ENCODE results near the gene PCDHGB3. TPM values are rescaled to one million over a fixed set of nuclear protein-coding genes. Genes with fewer than 3 reads are reported as not detected.
"Not testable (repeated sequence)": the region's sequence is repeated elsewhere in the genome, so short reads cannot be mapped to it uniquely, and the experiment has no call there.

The PCDHGB3 gene
- 1 to 10 TPM; 1.7 to 2.3 (median 2.0) TPM for polyA plus RNA-seq (ENCODE audit: insufficient read length in 4 of 4)

DNA sequence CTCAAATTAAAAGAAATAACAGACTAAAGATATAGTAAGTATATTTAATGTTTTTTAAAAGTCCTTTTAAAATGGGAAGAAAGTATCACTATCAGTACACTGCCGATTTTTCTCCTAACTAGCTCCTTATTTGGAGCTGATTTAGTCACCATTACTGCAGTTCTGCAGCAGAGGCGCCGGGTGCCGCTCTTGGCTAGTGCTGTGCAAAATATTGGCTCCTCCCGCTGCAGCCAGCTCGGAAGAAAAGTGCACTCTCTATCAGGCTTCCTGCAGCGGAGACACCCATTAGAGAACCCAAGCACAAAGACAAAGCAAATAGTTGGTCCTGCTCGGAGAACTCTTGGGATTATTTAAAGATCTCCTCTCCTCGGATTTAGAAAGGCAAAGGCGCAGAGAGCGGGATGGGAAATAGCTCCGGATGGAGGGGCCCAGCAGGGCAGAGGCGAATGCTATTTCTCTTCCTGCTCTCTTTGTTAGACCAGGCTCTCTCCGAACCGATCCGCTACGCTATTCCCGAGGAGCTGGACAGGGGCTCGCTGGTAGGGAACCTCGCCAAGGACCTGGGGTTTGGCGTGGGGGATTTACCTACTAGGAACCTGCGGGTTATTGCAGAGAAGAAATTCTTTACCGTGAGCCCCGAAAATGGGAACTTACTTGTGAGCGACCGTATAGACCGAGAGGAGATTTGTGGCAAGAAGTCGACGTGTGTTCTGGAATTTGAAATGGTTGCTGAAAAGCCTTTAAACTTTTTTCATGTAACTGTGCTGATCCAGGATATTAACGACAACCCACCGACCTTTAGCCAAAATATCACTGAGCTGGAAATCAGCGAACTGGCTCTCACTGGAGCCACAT is at the start of gene PCDHGB3:
Gene PCDHGB3, plus strand, starts transcription at position 249 of the 855 bp plus-strand sequence. Its CDS starts 153 bp downstream, at position 402.
- DNase-seq (ENCODE audit: low read depth in 4 of 4, low spot score in 3 of 4), result no peak

DNA sequence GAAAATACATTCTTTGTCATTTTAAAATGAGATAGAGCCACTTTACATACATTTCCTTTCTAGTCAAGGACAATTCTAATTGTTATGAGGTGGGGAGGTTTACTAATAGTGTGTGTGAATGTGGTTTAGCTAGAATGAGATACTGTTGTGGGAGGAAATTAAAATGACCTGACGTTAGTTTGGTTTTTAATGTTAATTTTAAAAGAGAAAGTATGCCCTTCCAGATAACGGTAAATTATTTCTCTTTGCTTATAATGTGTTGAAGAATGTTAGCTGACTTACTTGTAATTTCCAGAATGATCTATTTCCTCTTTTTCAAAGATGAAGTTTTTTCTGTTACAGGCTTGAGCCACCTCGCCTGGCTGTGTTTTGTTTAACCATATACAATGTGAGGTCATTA is 47.8 kb upstream of the PCDHGB3 start:
- DNase-seq (ENCODE audit: low read depth in 4 of 4, low spot score in 3 of 4), result no peak

DNA sequence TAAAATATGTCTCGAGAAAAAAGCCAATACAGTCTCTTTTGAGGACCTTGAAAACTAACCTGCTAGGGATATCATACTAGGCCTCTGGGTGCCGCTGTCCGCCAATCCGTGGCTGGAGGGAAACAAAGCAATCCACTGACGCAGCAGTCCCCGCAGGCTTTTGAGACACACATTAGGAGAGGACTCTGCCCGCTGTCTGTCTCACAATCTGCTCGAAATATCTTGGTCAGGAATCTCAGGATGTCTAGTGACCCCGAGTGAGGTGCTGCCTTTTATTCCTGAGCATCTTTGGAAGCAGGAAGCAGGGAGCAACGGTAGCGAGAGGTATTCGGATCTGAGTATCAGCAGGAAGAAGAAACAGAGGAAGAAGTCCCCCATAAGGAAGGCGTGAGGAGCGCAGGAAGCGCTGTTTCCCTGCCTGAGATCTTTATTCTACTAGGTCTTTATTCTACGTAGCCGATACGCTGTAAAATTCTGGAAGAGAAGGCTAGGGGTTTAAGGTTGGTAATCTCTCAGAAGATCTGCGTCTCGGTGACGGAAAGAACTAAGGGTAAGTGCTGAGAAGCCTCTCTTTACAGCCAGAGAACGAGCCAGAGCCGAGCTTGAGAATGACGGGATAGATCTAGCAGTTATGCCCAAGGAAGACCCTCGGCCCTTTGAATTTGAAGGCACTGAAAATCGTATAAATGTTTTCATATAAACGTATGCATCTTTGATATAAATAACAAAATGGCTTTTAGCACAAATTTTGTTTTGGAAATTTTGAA is 43.8 kb upstream of the PCDHGB3 start:
- no peak for DNase-seq (ENCODE audit: low read depth in 4 of 4, low spot score in 3 of 4)

DNA sequence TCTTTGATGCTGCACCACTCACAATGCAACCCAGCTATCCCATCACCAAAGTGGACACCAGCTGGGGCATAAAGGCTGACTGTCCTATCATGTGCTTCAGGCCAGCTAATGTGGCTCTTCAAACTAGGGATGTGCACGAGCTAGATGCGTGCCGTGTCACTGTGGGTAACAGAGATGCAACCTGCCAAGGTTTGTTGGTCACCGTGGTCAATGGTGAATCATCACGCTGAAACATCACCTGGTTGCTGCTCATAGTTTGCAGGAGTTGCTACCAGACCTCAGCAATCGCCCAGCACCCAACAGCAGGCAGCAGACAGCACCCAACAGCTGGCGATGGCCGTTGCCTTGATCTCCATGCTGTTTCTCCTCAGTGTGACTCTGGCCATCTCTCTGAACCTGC is 41.8 kb upstream of the PCDHGB3 start:
- DNase-seq (ENCODE audit: low read depth in 4 of 4, low spot score in 3 of 4), result no peak

DNA sequence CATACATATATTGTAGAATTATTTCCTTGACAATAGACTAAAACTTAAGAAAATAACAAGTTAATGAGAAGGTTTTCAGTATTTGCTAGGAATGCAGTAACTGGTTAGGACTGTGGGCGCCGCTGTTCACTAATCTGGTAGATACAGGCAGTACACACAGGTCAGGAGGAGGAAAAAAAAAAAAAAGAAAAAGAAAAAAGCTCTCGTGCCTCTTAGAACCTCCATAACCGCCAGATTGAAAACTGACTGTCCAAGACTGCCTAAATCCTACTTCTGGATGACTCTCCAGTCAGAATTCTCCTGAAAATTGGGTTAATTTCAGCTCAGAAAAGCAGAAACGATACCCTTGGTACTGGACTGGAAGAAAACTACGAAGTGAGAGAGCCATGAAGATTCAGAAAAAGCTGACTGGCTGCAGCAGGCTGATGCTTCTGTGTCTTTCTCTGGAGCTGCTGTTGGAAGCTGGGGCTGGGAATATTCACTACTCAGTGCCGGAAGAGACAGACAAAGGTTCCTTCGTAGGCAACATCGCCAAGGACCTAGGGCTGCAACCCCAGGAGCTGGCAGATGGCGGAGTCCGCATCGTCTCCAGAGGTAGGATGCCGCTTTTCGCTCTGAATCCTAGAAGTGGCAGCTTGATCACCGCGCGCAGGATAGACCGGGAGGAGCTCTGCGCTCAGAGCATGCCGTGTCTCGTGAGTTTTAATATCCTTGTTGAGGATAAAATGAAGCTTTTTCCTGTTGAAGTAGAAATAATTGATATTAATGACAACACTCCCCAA is 39.6 kb upstream of the PCDHGB3 start, which contains the start of gene PCDHGA1:
Gene PCDHGA1, plus strand, starts transcription at position 216 of the 782 bp plus-strand sequence.
- no peak for DNase-seq (ENCODE audit: low read depth in 4 of 4, low spot score in 3 of 4)

DNA sequence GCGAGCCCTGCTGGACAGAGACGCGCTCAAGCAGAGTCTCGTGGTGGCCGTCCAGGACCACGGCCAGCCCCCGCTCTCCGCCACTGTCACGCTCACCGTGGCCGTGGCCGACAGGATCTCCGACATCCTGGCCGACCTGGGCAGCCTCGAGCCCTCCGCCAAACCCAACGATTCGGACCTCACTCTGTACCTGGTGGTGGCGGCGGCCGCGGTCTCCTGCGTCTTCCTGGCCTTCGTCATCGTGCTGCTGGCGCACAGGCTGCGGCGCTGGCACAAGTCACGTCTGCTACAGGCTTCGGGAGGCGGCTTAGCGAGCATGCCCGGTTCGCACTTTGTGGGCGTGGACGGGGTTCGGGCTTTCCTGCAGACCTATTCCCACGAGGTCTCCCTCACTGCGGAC is 37.5 kb upstream of the PCDHGB3 start:
- not testable (repeated sequence) for DNase-seq (ENCODE audit: low read depth in 4 of 4, low spot score in 3 of 4)

DNA sequence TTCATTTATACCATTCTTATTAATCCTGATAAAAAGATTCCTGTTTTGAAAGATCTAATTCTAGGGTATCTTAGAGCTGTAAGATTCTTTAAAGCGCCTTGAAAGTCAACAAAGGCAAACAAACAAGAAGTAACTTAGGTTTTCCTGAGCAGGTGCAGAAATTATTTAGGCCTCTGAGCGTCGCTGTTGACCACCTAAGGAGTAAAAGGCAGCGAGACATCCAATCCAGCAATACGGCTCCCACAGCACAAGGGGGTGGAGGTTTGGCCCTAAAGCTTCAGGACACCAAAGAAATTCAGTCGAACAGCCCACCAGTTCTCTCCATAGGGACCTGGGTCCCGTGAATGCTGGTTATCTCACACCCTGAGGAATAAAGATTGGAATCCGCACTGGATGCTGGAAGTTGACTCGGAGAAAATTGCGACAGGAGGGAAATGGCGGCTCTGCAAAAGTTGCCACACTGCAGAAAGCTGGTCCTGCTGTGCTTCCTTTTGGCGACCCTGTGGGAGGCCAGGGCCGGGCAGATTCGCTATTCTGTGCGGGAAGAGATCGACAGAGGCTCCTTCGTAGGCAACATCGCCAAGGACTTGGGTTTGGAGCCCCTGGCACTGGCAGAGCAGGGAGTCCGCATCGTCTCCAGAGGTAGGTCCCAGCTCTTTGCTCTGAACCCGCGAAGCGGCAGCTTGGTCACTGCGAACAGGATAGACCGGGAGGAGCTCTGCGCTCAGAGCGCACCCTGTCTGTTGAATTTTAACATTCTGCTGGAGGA is 31.3 kb upstream of the PCDHGB3 start, which contains the start of gene PCDHGA2:
Gene PCDHGA2, plus strand, starts transcription at position 223 of the 769 bp plus-strand sequence.
- no peak for DNase-seq (ENCODE audit: low read depth in 4 of 4, low spot score in 3 of 4)

DNA sequence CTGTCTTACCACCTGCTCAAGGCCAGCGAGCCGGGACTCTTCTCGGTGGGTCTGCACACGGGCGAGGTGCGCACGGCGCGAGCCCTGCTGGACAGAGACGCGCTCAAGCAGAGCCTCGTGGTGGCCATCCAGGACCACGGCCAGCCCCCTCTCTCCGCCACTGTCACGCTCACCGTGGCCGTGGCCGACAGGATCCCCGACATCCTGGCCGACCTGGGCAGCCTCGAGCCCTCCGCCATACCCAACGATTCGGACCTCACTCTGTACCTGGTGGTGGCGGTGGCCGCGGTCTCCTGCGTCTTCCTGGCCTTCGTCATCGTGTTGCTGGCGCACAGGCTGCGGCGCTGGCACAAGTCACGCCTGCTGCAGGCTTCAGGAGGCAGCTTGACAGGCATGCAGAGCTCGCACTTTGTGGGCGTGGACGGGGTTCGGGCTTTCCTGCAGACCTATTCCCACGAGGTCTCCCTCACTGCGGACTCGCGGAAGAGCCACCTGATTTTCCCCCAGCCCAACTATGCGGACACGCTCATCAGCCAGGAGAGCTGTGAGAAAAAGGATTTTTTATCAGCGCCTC is 29.2 kb upstream of the PCDHGB3 start:
- DNase-seq (ENCODE audit: low read depth in 4 of 4, low spot score in 3 of 4), result not testable (repeated sequence)

DNA sequence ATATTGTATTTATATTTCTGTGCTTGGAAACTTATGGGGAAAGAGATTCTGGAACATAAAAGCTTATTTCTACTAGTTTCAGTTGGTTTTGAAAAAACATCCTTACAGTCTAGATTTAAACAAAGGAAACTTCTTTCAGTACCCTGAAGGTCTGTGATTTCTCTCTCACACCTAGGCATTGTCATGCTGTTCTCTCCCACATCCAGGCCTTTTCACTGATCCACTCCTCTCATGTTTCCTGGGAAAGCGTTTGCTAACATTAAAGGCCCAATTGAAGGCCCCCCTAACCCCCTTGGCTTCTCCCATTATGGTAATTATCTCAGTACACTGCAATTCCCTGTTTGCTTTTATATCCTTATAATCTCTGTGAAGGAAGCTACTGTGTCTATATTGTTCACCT is 27.3 kb upstream of the PCDHGB3 start:
- no peak for DNase-seq (ENCODE audit: low read depth in 4 of 4, low spot score in 3 of 4)

DNA sequence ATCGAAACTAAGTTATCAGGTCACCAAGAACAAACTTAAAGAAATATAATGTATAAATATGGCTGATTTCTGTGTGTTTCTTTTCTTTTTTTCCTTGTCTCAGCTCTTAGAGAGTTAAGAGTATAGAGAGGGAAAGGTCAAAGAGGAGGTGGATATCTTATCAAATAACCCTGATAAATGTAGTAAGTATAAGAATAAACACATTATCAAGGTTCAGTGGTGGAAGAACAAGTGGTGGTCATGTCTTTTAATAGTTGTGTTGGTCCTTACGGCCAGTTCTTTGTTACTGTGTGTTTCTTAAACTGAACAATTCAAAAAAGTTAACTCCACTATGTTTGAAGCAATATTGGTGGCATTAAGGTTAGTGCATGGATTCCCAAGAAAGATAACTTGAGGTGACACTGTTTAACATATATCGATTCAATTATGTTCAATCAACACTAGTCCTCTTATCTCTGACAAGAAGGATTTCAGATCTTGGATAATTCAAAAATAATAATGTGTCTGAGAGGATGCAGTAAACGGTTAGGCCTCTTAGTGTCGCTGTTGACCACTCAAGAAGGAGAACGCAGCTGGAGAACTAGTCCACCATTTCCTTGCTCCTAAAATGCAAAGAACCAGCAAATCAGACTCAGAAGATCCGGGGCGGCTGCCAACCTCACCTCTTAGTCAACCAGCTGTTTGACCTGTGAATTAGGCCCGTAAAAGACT is 26.6 kb upstream of the PCDHGB3 start, which contains the start of gene PCDHGA3:
Gene PCDHGA3, plus strand, starts transcription at position 588 of the 711 bp plus-strand sequence. CDS start 205 bp downstream, outside the sequence.
- no peak for DNase-seq (ENCODE audit: low read depth in 4 of 4, low spot score in 3 of 4)

DNA sequence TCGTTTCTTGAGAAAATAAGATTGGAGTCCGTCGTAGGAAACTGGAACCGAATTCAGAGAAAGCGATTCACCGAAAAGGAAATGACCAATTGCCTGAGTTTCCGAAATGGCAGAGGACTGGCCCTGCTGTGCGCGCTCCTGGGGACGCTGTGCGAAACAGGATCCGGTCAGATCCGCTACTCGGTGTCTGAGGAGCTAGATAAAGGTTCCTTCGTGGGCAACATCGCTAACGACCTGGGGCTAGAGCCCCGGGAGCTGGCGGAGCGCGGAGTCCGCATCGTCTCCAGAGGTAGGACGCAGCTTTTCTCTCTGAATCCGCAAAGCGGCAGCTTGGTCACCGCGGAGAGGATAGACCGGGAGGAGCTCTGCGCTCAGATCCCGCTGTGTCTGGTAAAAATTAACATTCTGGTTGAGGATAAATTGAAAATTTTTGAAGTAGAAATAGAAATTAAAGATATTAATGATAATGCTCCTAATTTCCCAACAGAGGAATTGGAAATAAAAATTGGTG is 26.0 kb upstream of the PCDHGB3 start:
- no peak for DNase-seq (ENCODE audit: low read depth in 4 of 4, low spot score in 3 of 4)

DNA sequence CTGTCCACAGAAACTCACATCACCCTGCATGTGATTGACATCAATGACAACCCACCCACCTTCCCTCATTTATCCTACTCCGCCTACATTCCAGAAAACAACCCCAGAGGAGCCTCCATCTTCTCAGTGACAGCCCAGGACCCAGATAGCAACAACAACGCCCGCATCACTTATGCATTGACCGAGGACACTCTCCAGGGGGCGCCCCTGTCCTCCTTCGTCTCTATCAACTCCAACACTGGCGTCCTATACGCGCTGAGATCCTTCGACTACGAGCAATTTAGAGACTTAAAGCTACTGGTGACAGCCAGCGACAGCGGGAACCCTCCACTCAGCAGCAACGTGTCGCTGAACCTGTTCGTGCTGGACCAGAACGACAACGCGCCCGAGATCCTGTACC is 24.7 kb upstream of the PCDHGB3 start:
- DNase-seq (ENCODE audit: low read depth in 4 of 4, low spot score in 3 of 4), result no peak

DNA sequence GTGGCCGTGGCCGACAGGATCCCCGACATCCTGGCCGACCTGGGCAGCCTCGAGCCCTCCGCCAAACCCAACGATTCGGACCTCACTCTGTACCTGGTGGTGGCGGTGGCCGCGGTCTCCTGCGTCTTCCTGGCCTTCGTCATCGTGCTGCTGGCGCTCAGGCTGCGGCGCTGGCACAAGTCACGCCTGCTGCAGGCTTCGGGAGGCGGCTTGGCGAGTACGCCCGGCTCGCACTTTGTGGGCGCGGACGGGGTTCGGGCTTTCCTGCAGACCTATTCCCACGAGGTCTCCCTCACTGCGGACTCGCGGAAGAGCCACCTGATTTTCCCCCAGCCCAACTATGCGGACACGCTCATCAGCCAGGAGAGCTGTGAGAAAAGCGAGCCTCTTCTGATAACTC is 24.0 kb upstream of the PCDHGB3 start:
- not testable (repeated sequence) for DNase-seq (ENCODE audit: low read depth in 4 of 4, low spot score in 3 of 4)

DNA sequence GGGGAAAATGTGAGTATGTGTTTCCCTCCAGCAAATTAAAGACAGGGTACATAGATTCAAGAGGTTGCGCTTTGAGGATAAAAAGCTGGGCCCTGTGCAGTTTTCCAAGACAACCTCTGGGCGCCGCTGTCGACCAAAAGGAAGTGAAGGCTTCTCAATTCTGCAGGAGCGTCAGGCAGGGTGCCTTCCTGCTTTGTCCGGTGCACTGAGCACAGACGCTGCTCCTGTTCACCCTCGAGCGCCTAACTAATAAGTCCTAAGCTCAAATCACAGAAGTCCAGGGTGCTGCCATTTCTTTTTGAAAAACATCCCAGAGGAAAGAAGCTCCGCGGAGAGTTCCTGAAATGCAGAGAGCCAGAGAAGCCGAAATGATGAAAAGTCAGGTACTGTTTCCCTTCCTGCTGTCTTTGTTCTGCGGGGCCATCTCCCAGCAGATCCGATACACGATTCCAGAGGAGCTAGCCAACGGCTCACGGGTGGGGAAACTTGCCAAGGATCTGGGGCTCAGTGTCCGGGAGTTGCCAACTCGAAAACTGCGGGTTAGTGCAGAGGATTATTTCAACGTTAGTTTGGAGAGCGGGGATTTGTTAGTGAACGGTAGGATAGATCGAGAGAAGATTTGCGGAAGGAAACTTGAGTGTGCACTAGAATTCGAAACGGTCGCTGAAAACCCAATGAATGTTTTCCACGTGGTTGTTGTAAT is 20.0 kb upstream of the PCDHGB3 start, which contains the start of gene PCDHGB1:
Gene PCDHGB1, plus strand, starts transcription at position 183 of the 703 bp plus-strand sequence. Its CDS starts 162 bp downstream, at position 345.
- no peak for DNase-seq (ENCODE audit: low read depth in 4 of 4, low spot score in 3 of 4)

DNA sequence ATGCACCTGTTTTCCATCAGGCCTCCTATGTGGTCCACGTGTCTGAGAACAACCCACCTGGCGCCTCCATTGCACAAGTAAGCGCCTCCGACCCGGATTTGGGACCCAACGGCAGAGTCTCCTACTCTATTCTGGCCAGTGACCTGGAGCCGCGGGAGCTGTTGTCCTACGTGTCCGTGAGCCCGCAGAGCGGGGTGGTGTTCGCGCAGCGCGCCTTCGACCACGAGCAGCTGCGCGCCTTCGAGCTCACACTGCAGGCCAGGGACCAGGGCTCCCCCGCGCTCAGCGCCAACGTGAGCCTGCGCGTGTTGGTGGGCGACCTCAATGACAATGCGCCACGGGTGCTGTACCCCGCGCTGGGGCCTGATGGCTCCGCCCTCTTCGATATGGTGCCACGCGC is 18.5 kb upstream of the PCDHGB3 start:
- no peak for DNase-seq (ENCODE audit: low read depth in 4 of 4, low spot score in 3 of 4)

DNA sequence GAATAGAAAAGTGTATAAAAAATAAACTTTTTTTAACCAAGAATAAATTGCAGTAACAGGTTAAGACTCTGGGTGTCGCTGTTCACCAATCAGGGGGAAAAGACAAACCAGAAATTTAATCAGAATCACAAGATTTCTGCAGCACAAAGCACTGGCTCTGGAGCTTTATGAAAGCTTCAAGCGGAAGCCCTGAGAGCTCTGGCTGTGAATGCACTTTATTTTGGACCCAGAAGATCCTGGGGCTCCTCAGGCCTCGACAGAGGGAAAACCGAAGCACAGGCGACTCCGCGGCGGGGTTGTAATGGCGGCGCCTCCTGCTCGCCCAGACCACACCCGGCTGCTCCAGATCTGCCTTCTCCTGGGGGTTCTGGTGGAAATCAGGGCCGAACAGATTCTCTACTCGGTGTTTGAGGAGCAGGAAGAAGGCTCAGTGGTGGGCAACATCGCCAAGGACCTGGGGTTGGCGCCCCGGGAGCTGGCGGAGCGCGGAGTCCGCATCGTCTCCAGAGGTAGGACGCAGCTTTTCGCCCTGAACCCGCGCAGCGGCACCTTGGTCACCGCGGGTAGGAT is 15.1 kb upstream of the PCDHGB3 start, which contains the start of gene PCDHGA4:
Gene PCDHGA4, plus strand, starts transcription at position 122 of the 570 bp plus-strand sequence. Its CDS starts 87 bp downstream, at position 209.
- no peak for DNase-seq (ENCODE audit: low read depth in 4 of 4, low spot score in 3 of 4)

DNA sequence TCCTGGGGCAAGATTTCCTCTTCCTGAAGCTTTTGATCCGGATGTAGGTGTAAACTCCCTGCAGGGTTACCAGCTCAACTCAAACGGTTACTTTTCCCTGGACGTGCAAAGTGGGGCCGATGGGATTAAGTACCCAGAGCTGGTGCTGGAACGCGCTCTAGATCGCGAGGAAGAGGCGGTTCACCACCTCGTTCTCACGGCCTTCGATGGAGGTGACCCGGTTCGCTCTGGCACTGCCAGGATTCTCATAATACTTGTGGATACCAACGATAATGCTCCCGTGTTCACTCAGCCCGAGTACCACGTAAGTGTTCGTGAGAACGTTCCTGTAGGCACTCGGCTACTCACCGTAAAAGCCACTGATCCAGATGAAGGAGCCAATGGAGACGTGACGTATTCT is 14.4 kb upstream of the PCDHGB3 start:
- DNase-seq (ENCODE audit: low read depth in 4 of 4, low spot score in 3 of 4), result no peak
